Left ventricle myocardium inferior (tissue), 1 donor: Measurements from ENCODE around the gene CRAT. TPM values are rescaled to one million over a fixed set of nuclear protein-coding genes. Genes with fewer than 3 reads are reported as not detected.

Source experiments
- DNase-seq: peaks from one replicate; pipeline ENCODE4 v3.0.0-alpha.2; 2020
- H3K27ac ChIP-seq: fragments of 200-600 bp; replicated peaks from 2 replicates; pipeline ENCODE4 v1.8.0; 2021
- H3K27me3 ChIP-seq: fragments of 200-600 bp; 2 replicates; pipeline ENCODE4 v1.8.0; 2021; ENCODE audit warnings: low read depth
- H3K36me3 ChIP-seq: fragments of 200-600 bp; 2 replicates; pipeline ENCODE4 v1.8.0; 2021
- H3K4me1 ChIP-seq: fragments of 200-600 bp; 2 replicates; pipeline ENCODE4 v1.8.0; 2021
- H3K4me3 ChIP-seq: fragments of 200-600 bp; 2 replicates; pipeline ENCODE4 v1.8.0; 2021; ENCODE audit warnings: mild to moderate bottlenecking, moderate library complexity
- H3K9me3 ChIP-seq: fragments of 200-600 bp; replicated peaks from 2 replicates; pipeline ENCODE4 v1.8.0; 2021
- intact Hi-C: fragments of 100-400 bp; cut with micrococcal nuclease; formaldehyde crosslinking; loops from one replicate; pipeline ENCODE4 v1.11.0; 2022
- total RNA-seq: library from RNA; stranded (reverse); fragmentation: NEBNext Ultra II Directional; extraction: Animal tissue kit (Norgen Biotek cat#: 25700); gene quantifications from one replicate; pipeline ENCODE4 v1.2.1, GENCODE V29; 2021
- TF ChIP-seq, protein P1 (sequence below): fragments of 200-600 bp; IDR thresholded peaks from 2 replicates; pipeline ENCODE4 v1.8.0; 2021; ENCODE audit warnings: antibody characterized with exemption, mild to moderate bottlenecking, borderline replicate concordance
- donor health status: DM: no; HTN: yes; CAD: no; lungs with severe emphysema.

CRAT gene
- total RNA-seq, 1 donor from 2014 or later, result 85.3 TPM

DNA sequence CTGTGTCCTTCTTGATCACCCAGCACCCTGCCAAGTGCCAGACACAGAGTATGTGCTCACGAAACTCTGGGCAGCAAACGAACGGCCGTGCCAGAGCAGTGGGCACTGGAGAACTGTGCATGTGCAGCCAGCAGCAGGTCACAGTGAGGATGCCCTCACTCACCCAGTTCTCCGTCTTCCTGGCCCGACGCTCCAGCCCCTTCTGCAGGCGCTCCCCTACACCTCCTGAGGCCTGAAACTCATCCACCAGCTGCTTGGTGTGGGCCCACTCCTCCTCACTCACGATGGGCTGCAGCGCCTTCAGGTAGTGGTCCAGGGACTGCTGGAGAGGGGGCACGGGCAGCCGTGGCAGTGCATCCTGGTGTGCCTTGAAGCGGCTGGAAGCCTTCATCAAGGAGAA, 2.9 kb downstream of the CRAT start:
- Histone ChIP-seq H3K27me3 (no peaks in the 10 kb centered on the region), H3K9me3 (no peaks in the 10 kb centered on the region), H3K4me3 (no peak overlapping the region), H3K4me1 (peaks cover 50% of the 10 kb centered on the region), H3K27ac (no peak overlapping the region), H3K36me3 (peaks cover 19% of the 10 kb centered on the region)
- TF ChIP-seq, protein P1, sequence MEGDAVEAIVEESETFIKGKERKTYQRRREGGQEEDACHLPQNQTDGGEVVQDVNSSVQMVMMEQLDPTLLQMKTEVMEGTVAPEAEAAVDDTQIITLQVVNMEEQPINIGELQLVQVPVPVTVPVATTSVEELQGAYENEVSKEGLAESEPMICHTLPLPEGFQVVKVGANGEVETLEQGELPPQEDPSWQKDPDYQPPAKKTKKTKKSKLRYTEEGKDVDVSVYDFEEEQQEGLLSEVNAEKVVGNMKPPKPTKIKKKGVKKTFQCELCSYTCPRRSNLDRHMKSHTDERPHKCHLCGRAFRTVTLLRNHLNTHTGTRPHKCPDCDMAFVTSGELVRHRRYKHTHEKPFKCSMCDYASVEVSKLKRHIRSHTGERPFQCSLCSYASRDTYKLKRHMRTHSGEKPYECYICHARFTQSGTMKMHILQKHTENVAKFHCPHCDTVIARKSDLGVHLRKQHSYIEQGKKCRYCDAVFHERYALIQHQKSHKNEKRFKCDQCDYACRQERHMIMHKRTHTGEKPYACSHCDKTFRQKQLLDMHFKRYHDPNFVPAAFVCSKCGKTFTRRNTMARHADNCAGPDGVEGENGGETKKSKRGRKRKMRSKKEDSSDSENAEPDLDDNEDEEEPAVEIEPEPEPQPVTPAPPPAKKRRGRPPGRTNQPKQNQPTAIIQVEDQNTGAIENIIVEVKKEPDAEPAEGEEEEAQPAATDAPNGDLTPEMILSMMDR, result no peak
- DNase-seq, result no peak
- intact Hi-C loops, result no loop called here

DNA sequence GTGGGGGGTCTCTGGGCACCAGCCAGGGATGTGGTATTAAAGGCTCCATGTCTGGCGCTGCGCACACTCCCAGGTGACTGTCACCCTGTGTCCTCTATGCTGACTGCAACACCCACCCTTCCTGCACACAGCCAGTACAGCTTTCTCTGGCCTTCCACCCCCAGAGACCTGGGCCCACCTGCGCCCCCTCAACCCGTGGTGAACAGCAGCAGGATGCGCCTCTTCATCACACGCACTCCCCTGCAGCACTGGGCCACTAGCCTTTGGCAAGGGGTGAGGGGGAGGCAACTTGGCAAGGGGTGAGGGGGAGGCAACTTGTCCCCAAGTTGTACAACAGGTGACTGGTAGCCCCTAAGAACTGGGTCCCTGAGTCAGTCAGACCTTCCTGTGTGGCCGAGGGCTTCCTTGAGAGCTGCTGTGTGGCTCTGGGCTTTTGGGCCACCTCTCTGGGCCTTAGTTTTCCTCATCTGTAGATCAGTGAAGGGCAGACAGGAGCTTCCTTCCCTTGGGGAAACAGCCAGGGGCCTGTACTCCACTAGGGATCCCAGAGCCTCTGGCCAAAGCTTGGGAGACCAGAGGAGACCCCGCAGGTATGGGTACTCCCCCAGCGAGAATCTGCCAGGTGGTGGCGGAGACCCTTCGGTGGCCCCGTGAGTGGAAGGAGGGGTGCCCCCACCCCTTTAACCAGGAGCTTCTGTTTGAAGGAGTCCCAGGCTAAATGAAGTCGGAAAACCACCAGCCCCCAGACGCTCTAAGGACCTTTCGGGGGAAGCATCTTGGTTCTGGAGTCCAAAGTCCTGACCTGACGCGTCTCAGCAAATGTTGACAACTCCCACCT, 4.5 kb downstream of the CRAT start:
- TF ChIP-seq, protein P1, result no peak

GRCh38 chr9:129104051-129104450, 6.5 kb downstream of the CRAT start:
- H3K4me1 ChIP-seq, result peaks cover 21% of the 10 kb centered on the region
- intact Hi-C loops, result no loop called here
- H3K9me3 ChIP-seq, result no peaks in the 10 kb centered on the region
- no peak for DNase-seq
- H3K27ac ChIP-seq, result peak overlapping the region; percentile 6
- H3K36me3 ChIP-seq, result peaks cover 26% of the 10 kb centered on the region
- H3K27me3 ChIP-seq, result no peaks in the 10 kb centered on the region
- TF ChIP-seq, protein P1, result no peak
- no peak overlapping the region for H3K4me3 ChIP-seq

More for the DNA sequence above, 4.5 kb downstream of the CRAT start:
- Histone ChIP-seq H3K4me1 (peaks cover 36% of the 10 kb centered on the region), H3K27me3 (no peaks in the 10 kb centered on the region), H3K36me3 (peaks cover 26% of the 10 kb centered on the region), H3K9me3 (no peaks in the 10 kb centered on the region), H3K27ac (no peak overlapping the region), H3K4me3 (no peak overlapping the region)
- intact Hi-C loops, result no loop called here
- no peak for DNase-seq

GRCh38 chr9:129103595-129103965, 7.0 kb downstream of the CRAT start:
- TF ChIP-seq, protein P1, result no peak
- H3K27ac ChIP-seq, result peak overlapping the region; percentile 6
- H3K9me3 ChIP-seq, result no peaks in the 10 kb centered on the region
- no peak overlapping the region for H3K4me3 ChIP-seq
- DNase-seq, result no peak
- peaks cover 16% of the 10 kb centered on the region for H3K4me1 ChIP-seq
- intact Hi-C loops, result no loop called here
- H3K36me3 ChIP-seq, result peaks cover 27% of the 10 kb centered on the region
- no peaks in the 10 kb centered on the region for H3K27me3 ChIP-seq

GRCh38 chr9:129102791-129103594, 7.6 kb downstream of the CRAT start:
- Histone ChIP-seq H3K4me1 (peaks cover 15% of the 10 kb centered on the region), H3K9me3 (no peaks in the 10 kb centered on the region), H3K27me3 (no peaks in the 10 kb centered on the region), H3K4me3 (no peak overlapping the region), H3K27ac (peak overlapping the region; percentile 6), H3K36me3 (peaks cover 32% of the 10 kb centered on the region)
- TF ChIP-seq, protein P1, result peak; percentile 59
- peak; percentile 34 for DNase-seq
- intact Hi-C loops, result no loop called here
